SKM-1 treated with dmso at 0.1 percent for 144 hours (cell line): ENCODE data around the gene HINFP.
A peak's percentile ranks its signal among the peaks of the same experiment; 100 is the strongest.

Experiments
- DNase-seq: peaks from one replicate; lab custom pipeline; 2025; ENCODE audit not compliant: unreplicated experiment; lab: John Stamatoyannopoulos, UW

HINFP gene, protein sequence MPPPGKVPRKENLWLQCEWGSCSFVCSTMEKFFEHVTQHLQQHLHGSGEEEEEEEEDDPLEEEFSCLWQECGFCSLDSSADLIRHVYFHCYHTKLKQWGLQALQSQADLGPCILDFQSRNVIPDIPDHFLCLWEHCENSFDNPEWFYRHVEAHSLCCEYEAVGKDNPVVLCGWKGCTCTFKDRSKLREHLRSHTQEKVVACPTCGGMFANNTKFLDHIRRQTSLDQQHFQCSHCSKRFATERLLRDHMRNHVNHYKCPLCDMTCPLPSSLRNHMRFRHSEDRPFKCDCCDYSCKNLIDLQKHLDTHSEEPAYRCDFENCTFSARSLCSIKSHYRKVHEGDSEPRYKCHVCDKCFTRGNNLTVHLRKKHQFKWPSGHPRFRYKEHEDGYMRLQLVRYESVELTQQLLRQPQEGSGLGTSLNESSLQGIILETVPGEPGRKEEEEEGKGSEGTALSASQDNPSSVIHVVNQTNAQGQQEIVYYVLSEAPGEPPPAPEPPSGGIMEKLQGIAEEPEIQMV

DNA sequence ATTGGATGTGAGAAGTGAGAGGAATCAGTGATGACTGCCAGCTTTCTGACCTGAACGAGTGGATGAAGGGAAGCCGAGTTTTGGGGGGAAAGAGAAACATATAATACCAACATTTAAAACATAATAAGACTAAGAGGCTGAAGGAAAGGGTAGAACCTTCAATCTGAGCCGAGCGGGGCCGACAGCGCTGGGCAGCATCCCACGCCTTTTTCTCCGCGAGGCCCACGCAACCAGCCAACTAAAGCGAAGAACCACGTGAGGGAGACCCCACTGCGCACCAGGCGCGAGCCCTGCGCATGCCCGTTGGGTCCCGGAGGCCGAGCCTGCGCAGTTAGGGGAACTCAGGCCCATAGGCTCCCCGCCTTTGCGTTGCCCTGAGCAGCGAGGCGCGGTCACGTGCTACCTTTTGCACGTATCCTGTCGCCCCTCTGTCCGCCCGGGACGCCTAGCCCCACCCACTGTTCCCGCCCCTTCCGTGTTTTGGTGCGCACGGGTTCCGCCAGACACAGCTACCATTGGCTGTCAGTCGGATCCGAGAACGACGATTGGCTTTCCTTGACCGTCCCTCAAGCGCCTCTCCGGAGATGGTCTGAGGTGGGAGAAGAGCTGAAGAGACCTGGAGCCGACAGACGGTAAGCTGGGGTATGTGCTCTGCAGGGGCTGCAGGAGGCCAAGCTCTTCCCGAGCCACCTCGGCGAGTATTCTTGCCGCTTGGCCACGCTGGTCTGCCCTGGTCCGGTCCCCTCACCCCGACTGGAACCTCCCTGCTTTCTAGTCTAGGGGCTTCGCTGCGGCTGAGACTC is at the start of gene HINFP:
Gene HINFP (plus strand): TSS at position 573 of the 803 bp plus-strand sequence. CDS start 5,365 bp downstream, outside the sequence.
- DNase-seq = peak; percentile 99

DNA sequence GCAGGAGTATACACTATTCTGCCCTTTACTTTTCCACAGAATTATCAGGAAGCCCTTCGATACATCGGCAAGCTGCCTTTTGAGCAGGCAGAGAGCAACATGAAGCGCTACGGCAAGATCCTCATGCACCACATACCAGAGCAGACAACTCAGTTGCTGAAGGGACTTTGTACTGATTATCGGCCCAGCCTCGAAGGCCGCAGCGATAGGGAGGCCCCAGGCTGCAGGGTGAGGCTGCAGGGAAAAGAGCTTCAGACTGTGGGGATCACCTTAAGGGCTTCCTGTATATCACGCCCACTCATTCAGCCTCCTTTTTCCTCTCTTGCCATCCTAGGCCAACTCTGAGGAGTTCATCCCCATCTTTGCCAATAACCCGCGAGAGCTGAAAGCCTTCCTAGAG is 43.5 kb upstream of the HINFP start:
- no peak for DNase-seq

- no peak for DNase-seq
Observed at GRCh38 chr11:119078675-119079420, 42.5 kb upstream of the HINFP start.

DNA sequence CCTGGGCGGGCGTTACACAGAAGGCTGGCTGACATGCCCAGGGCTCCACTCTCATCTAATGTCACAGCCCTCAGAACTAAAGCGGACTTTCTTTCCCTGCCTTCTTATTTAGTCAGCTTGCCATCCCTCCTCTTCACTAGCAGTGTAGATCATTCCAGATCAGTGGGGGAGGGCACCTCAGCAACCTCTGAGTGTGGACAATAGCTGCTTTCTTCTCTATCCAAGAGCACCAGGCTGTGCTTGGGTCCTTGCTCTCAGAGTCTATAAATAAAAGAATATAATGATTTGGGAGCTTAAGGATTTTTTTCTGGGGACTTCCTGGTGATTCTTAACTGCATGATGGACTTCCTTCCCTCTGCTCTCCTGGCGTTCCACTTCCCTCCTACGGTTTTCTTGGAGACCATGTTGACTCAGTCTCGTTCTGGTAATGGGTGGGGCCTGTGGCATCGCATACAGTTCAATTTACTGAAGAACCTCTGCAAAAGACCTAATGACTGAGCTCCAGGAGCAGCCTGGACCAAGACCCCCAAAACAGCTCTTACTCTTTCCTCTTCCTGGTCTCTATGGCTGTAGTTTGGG is 39.6 kb upstream of the HINFP start:
- DNase-seq = no peak

GRCh38 chr11:119084663-119085436 is 36.5 kb upstream of the HINFP start, which contains the start of gene HMBS:
Gene HMBS, plus strand, starts transcription at chr11:119084881. Its CDS starts 153 bp downstream, at chr11:119085034.
- peak; percentile 91 for DNase-seq

- no peak for DNase-seq
Observed at GRCh38 chr11:119085437-119085847, 35.9 kb upstream of the HINFP start.

DNA sequence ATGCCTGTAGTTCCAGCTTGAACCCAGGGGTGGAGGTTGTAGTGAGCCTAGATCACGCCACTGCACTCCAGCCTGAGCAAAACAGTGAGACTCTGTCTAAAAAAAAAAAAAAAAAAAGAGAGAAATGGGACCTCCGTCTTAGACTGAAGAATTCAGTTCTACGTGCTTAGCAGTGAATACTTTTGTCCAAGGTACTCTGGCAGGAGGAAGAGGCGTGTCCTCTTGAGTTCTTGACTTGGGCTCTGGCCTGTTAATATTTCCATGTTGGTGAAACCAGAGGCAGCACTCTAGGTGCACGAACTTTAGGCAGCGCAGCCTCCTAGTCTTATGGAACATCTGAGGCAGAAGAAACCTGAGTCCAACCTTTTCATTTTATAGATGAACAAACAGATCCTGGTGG is 34.3 kb upstream of the HINFP start:
- no peak for DNase-seq

GRCh38 chr11:119087747-119088241 is 33.6 kb upstream of the HINFP start:
- no peak for DNase-seq

DNA sequence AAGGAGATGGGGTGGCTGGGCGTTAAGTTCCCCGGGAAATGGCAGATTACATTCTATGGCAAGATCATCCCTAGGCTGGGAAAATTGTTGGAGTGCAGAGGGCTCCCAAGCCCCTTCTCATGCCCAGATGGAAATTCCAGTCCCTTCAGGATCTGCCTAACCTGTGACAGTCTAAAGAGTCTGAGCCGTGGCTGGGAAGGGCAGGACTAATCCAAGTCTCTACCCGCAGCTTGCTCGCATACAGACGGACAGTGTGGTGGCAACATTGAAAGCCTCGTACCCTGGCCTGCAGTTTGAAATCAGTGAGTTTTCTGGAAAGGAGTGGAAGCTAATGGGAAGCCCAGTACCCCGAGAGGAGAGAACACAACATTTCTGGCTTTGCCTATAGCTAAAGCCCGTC is 33.0 kb upstream of the HINFP start:
- no peak for DNase-seq

GRCh38 chr11:119089319-119089718 is 32.1 kb upstream of the HINFP start:
- no peak for DNase-seq

DNA sequence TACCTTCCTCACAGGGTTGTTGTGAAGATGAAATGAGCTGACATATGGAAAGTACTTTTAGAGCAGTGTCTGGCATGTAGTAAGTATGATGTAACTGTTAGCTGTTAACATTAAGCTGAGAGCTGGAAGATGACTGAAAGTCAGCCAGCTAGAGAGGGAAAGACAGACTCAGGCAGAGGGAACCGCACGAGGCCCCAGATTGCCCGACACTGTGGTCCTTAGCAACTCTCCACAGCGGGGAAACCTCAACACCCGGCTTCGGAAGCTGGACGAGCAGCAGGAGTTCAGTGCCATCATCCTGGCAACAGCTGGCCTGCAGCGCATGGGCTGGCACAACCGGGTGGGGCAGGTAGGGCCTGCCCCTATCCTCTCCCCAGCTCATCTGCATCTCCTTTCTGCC is 30.2 kb upstream of the HINFP start:
- no peak for DNase-seq

GRCh38 chr11:119091966-119092879 is 29.2 kb upstream of the HINFP start:
- no peak for DNase-seq

- no peak for DNase-seq
Observed at GRCh38 chr11:119092880-119093842, 28.2 kb upstream of the HINFP start.

DNA sequence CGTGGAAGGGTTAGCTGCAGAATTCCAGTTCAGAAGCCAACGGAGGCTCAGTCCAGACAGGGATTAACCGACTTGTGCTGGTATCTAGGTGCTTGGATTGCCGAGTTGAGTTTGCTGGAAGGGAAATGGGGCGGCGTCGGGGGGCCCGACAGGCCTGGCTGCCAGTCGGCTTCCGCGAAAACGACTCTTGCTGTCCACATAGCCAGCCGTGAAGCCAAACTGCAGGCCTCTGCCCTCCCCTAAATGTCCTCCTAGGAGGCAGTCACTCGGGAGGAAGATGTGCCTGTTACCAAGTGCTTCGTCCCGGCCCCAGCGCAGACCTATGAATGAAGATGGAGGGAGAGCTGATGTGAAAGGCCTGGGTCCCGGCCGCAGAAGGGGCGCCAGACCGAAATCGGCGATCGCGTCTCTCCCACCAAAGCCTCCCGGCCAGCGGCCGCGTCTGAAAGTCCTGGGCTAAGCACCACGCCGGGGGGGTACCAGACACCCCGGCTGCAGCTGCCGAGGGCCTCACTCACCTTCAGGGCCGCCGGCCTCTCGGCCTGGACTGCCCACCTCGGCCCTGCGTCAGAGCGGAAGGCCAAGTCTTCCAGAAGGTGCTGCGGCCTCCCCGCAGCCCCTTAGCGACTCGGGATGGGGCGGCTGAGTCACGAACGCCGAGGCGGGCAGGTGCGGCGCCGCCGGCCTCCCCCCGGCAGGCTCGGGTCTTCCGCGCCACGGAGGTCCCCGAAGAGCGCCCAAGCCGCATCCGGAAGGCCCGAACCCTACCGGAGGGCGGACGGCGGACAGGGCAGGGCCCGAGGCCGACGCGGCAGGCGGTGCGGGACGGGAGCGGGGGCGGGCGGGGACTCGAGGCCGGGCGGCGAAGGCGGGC is 27.2 kb upstream of the HINFP start:
- DNase-seq = no peak

GRCh38 chr11:119094816-119095065 is 26.6 kb upstream of the HINFP start:
- DNase-seq = peak; percentile 64

DNA sequence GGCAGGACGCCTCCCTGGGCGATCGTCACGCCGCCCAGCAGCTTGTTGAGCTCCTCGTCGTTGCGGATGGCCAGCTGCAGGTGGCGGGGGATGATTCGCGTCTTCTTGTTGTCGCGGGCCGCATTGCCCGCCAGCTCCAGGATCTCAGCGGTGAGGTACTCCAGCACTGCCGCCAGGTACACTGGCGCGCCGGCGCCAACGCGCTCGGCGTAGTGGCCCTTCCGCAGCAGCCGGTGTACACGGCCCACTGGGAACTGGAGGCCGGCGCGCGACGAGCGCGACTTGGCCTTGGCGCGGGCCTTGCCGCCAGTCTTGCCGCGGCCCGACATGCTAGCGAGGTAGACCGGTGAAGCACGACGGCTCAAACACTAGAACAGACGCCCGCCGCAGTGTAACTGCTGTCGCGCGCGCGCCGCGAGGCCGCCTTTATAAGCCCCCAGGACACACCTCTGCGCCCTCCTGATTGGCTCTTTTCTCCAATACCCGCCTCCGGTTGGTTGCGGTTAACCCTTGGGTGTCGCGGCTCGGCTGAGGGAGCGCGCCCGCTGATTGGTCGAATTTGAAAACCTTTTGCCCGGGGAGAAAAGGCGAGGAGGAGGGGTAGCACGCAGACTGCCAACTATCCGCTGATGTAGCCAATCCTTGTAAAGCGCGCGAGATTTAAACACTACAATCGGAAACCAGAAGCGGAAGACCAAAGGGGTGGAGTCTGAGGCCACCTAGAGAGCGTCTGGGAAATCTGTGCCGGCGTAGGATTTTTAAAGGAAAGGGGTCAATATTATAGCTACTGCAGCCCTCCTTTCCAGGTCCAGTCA is 26.1 kb upstream of the HINFP start:
- DNase-seq = peak; percentile 94
